NT2/D1 (cell line): ENCODE results near the gene ADAM15.

Experiments used
- SUZ12 ChIP-seq: IDR thresholded peaks from 2 replicates; pipeline ENCODE4 v1.6.1; 2011; ENCODE audit not compliant: insufficient read length, insufficient read depth; ENCODE audit errors: extremely low read depth
- YY1 ChIP-seq: IDR thresholded peaks from 2 replicates; pipeline ENCODE4 v1.6.1; 2011; ENCODE audit not compliant: insufficient read length, insufficient read depth

DNA sequence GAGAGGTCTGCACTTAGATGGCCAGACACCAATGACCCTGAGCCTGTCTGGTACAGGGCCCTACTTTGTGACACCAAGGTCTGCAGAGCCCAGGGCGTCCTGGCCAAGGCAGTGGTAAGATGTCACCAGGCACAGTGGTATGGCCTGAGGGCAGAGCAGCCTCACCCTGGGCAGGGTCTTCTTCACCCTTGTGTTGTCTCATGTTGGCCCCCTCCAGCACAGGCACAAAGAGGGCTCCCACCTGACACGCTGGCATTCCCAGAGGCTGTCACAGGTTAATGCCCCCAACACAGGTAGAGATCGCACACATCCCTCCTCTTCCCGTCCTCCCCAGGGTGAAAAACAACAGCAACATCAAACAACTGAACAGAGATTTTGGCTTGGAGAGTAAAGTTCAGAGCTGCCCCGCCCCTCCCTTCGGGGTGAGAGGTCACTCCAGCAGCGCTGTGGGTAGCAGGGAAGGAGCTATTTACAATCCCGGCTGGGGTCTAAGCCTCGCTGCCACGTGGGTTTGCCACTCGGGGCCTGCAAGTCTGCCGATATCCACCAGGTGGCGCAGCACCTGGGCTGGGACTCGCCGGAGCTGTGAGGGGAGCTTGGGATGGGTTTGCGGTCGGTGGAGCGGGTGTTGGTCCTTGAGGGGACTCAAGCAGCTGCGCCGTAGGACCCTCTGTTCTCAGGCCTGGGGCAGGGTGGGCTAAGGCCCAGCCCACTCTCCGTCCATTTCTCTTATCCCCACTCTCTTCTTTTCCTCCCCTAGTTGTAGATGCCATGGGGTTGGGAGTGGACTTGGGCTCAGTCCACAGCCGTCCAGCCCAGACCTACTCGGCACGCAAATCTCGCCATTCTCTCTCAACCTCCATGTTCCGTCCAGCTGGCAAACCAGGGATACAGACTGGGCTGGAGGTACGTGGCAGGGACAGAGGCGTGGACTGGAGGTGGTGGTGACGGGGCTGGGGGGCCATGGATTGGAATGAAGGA, 40.2 kb downstream of the ADAM15 start:
- no peak for TF ChIP-seq SUZ12
- no peak for TF ChIP-seq YY1
